H1 (cell line): ENCODE results near the gene PTBP3. TPM values are rescaled to one million over a fixed set of nuclear protein-coding genes. Genes with fewer than 3 reads are reported as not detected.

Source experiments
- CTCF ChIA-PET: fragments of 300-600 bp; sonication (Branson Sonifier 250); formaldehyde crosslinking; loops from one replicate; lab custom pipeline; 2021; ENCODE audit not compliant: partially characterized antibody; lab: Charles Lee
- POLR2A ChIA-PET: fragments of 300-600 bp; sonication (Branson Sonifier 250); formaldehyde crosslinking; loops from one replicate; lab custom pipeline; 2021; ENCODE audit warnings: inconsistent platforms; ENCODE audit not compliant: partially characterized antibody; lab: Charles Lee
- DNase-seq, 2 experiments: peaks; one replicate each; pipeline versions ENCODE4 v3.0.0 to v3.0.0-alpha.2; 2010 to 2022; ENCODE audit warnings: low spot score in 2 of 2, low read depth in 1 of 2, mixed read lengths in 1 of 2
- FAIRE-seq: peaks from 2 replicates; lab custom pipeline; 2011; peaks lifted over from hg19 to GRCh38; lab: Jason Lieb, UNC
- H2AFZ ChIP-seq: 2 replicates; pipeline ENCODE4 v1.8.1; 2012; ENCODE audit warnings: low read length, inconsistent platforms
- H2AK5ac ChIP-seq: 2 replicates; pipeline ENCODE4 v1.6.1; 2013; ENCODE audit warnings: low read depth, low read length
- H2BK120ac ChIP-seq: replicated peaks from 2 replicates; pipeline ENCODE3; 2013; ENCODE audit warnings: low read depth, low read length, inconsistent platforms
- H2BK12ac ChIP-seq: 2 replicates; pipeline ENCODE4 v1.6.1; 2013; ENCODE audit warnings: low read depth, low read length
- H2BK15ac ChIP-seq: 2 replicates; pipeline ENCODE4 v1.6.1; 2013; ENCODE audit warnings: low read length
- H2BK20ac ChIP-seq: 2 replicates; pipeline ENCODE4 v1.6.1; 2013; ENCODE audit warnings: low read length
- H2BK5ac ChIP-seq: 2 replicates; pipeline ENCODE4 v1.6.1; 2013; ENCODE audit warnings: low read depth, low read length
- H3K14ac ChIP-seq: 2 replicates; pipeline ENCODE4 v1.6.1; 2013; ENCODE audit warnings: inconsistent platforms; ENCODE audit not compliant: insufficient read length
- H3K18ac ChIP-seq: 2 replicates; pipeline ENCODE4 v1.6.1; 2013; ENCODE audit warnings: low read length; ENCODE audit errors: extremely low read depth
- H3K23ac ChIP-seq: 2 replicates; pipeline ENCODE4 v1.6.1; 2013; ENCODE audit warnings: inconsistent platforms; ENCODE audit not compliant: insufficient read length
- H3K23me2 ChIP-seq: 2 replicates; pipeline ENCODE4 v1.6.1; 2013; ENCODE audit warnings: low read depth, low read length
- H3K27ac ChIP-seq: 2 replicates; pipeline ENCODE4 v1.6.1; 2011; ENCODE audit warnings: low read depth, low read length, inconsistent platforms
- H3K27me3 ChIP-seq, 4 experiments: replicated peaks in 1 of 4; 1 replicate in 1 of 4; 2 replicates in 3 of 4; pipeline versions ENCODE4 v1.6.1 to v1.8.1; 2011 to 2013; ENCODE audit warnings: low read length in 3 of 4, mild to moderate bottlenecking in 3 of 4, inconsistent platforms in 2 of 4, mixed read lengths in 2 of 4, moderate library complexity in 1 of 4; ENCODE audit not compliant: control insufficient read depth in 3 of 4, insufficient read depth in 3 of 4; ENCODE audit errors: extremely low read depth in 1 of 4
- H3K36me3 ChIP-seq, 4 experiments: 2 replicates each; pipeline versions ENCODE4 v1.6.1 to v1.8.1; 2011 to 2013; ENCODE audit warnings: mild to moderate bottlenecking in 4 of 4, low read length in 3 of 4, moderate library complexity in 2 of 4, control low read depth in 1 of 4, inconsistent platforms in 1 of 4; ENCODE audit not compliant: insufficient read depth in 4 of 4, control insufficient read depth in 2 of 4
- H3K4ac ChIP-seq: replicated peaks from 2 replicates; pipeline ENCODE3; 2013; ENCODE audit warnings: low read length, low read depth, mixed read lengths, inconsistent platforms; ENCODE audit not compliant: insufficient read length
- H3K4me1 ChIP-seq, 4 experiments: replicated peaks in 1 of 4; 1 replicate in 1 of 4; 2 replicates in 3 of 4; pipeline versions ENCODE4 v1.6.1 to v1.8.1; 2011 to 2013; ENCODE audit warnings: low read length in 3 of 4, inconsistent platforms in 2 of 4, mixed read lengths in 1 of 4; ENCODE audit not compliant: insufficient read depth in 4 of 4, control insufficient read depth in 3 of 4
- H3K4me2 ChIP-seq, 2 experiments: 2 replicates each; pipeline versions ENCODE4 v1.6.1 to v1.8.1; 2011 to 2013; ENCODE audit warnings: low read depth in 2 of 2, low read length in 2 of 2, control low read depth in 1 of 2, inconsistent platforms in 1 of 2, mild to moderate bottlenecking in 1 of 2; ENCODE audit not compliant: insufficient read depth in 1 of 2
- H3K4me3 ChIP-seq, 4 experiments: fragments of 200-600, 300-600 bp in 1 of 4; sonication (generic), shearing (Covaris generic), sonication (Bioruptor Twin) in 1 of 4; 2 replicates each; pipeline versions ENCODE4 v1.5.1 to v1.8.1; 2011 to 2016; ENCODE audit warnings: low read length in 4 of 4, low read depth in 3 of 4, control low read depth in 2 of 4, inconsistent platforms in 2 of 4, mild to moderate bottlenecking in 2 of 4, mixed read lengths in 1 of 4, moderate library complexity in 1 of 4; ENCODE audit not compliant: insufficient read depth in 2 of 4; ENCODE audit errors: extremely low read depth in 1 of 4
- H3K56ac ChIP-seq: replicated peaks from 2 replicates; pipeline ENCODE3; 2013; ENCODE audit warnings: low read depth, mild to moderate bottlenecking, mixed read lengths, low read length, inconsistent platforms; ENCODE audit not compliant: insufficient read length
- H3K79me1 ChIP-seq: 2 replicates; pipeline ENCODE4 v1.6.1; 2013; ENCODE audit warnings: low read depth, low read length, control low read depth
- H3K79me2 ChIP-seq, 2 experiments: 2 replicates each; pipeline versions ENCODE4 v1.6.1 to v1.8.1; 2012 to 2013; ENCODE audit warnings: low read length in 2 of 2, mild to moderate bottlenecking in 2 of 2, inconsistent platforms in 1 of 2; ENCODE audit not compliant: insufficient read depth in 2 of 2, control insufficient read depth in 1 of 2
- H3K9ac ChIP-seq, 4 experiments: replicated peaks in 1 of 4; 1 replicate in 1 of 4; 2 replicates in 3 of 4; pipeline versions ENCODE4 v1.6.1 to v1.8.1; 2011 to 2013; ENCODE audit warnings: low read depth in 3 of 4, low read length in 3 of 4, control low read depth in 2 of 4, mild to moderate bottlenecking in 2 of 4, moderate library complexity in 2 of 4, inconsistent platforms in 1 of 4; ENCODE audit errors: extremely low read depth in 1 of 4
- H3K9me3 ChIP-seq, 2 experiments: 2 replicates each; pipeline versions ENCODE4 v1.6.1 to v1.8.1; 2012 to 2013; ENCODE audit warnings: mild to moderate bottlenecking in 2 of 2, moderate library complexity in 2 of 2, control low read depth in 1 of 2, inconsistent platforms in 1 of 2, low read depth in 1 of 2, low read length in 1 of 2, mixed read lengths in 1 of 2; ENCODE audit not compliant: insufficient read depth in 2 of 2
- H4K20me1 ChIP-seq, 2 experiments: replicated peaks in 1 of 2; 2 replicates each; pipeline versions ENCODE3 to v1.8.1; 2011 to 2013; ENCODE audit warnings: inconsistent platforms in 2 of 2, low read length in 2 of 2, mild to moderate bottlenecking in 1 of 2; ENCODE audit not compliant: insufficient read depth in 2 of 2, control insufficient read depth in 1 of 2
- H4K5ac ChIP-seq: 2 replicates; pipeline ENCODE4 v1.6.1; 2013; ENCODE audit warnings: low read length, low read depth, mixed read lengths, inconsistent platforms; ENCODE audit not compliant: insufficient read length
- H4K8ac ChIP-seq: 2 replicates; pipeline ENCODE4 v1.8.0; 2013; ENCODE audit warnings: mild to moderate bottlenecking, moderate library complexity, low read length, inconsistent platforms; ENCODE audit not compliant: insufficient read depth; ENCODE audit errors: extremely low read depth
- H4K91ac ChIP-seq: replicated peaks from 2 replicates; pipeline ENCODE3; 2013; ENCODE audit warnings: low read length, mixed read lengths, inconsistent platforms; ENCODE audit not compliant: insufficient read length
- CBX8 ChIP-seq: fragments of 300-800, 300-1000 bp; sonication (generic); IDR thresholded peaks from 2 replicates; pipeline ENCODE4 v1.7.1; 2016; ENCODE audit warnings: low read depth, low read length, borderline replicate concordance
- EP300 ChIP-seq, 2 experiments: IDR thresholded peaks; 1 replicate in 1 of 2; 2 replicates in 1 of 2; pipeline ENCODE4 v1.6.1; 2011 to 2012; ENCODE audit warnings: low read depth in 2 of 2, low read length in 2 of 2, mild to moderate bottlenecking in 2 of 2, borderline replicate concordance in 1 of 2, inconsistent platforms in 1 of 2, moderate library complexity in 1 of 2
- GTF2F1 ChIP-seq: IDR thresholded peaks from 2 replicates; pipeline ENCODE4 v1.6.1; 2012; ENCODE audit warnings: low read depth, low read length, improper control_type of control experiment, borderline replicate concordance
- HDAC2 ChIP-seq, 2 experiments: fragments of 300-600 bp in 1 of 2; sonication (generic) in 1 of 2; IDR thresholded peaks; 2 replicates each; pipeline ENCODE4 v1.6.1; 2011 to 2012; ENCODE audit warnings: low read depth in 2 of 2, low read length in 2 of 2, mild to moderate bottlenecking in 2 of 2, moderate library complexity in 2 of 2, borderline replicate concordance in 1 of 2, inconsistent platforms in 1 of 2
- KDM1A ChIP-seq: fragments of 200-600, 300-600 bp; sonication (generic); IDR thresholded peaks from 2 replicates; pipeline ENCODE4 v1.7.1; 2016; ENCODE audit warnings: mild to moderate bottlenecking, low read length, borderline replicate concordance
- MAFK ChIP-seq: IDR thresholded peaks from 2 replicates; pipeline ENCODE4 v1.6.1; 2012; ENCODE audit warnings: low read depth, mild to moderate bottlenecking, improper control_type of control experiment, low read length
- RXRA ChIP-seq: IDR thresholded peaks from 2 replicates; pipeline ENCODE4 v1.6.1; 2011; ENCODE audit warnings: low read depth, mild to moderate bottlenecking, low read length, moderate library complexity; ENCODE audit not compliant: insufficient read depth
- SP2 ChIP-seq: IDR thresholded peaks from 2 replicates; pipeline ENCODE4 v1.6.1; 2012; ENCODE audit warnings: mild to moderate bottlenecking, low read length, inconsistent platforms
- WGBS, 2 experiments: shearing (Covaris generic) in 1 of 2; methylation state at CpG; one replicate each; pipeline versions ENCODE4 v1.1.6 to v1.1.7; 2013 to 2015; ENCODE audit warnings: low lambda C conversion rate in 2 of 2, mixed read lengths in 2 of 2, inconsistent platforms in 1 of 2, low coverage in 1 of 2, missing lambda C conversion rate in 1 of 2; ENCODE audit not compliant: insufficient replicate concordance in 2 of 2, insufficient coverage in 1 of 2, insufficient read length in 1 of 2; ENCODE audit errors: extremely low coverage in 1 of 2, missing lambda C conversion rate in 1 of 2; 5-methylcytosine and 5-hydroxymethylcytosine counted together
- polyA plus RNA-seq, 7 experiments: library from polyadenylated mRNA; depleted of rRNA in 3 of 7; stranded (reverse) in 5 of 7; unstranded in 2 of 7; fragments of >200 nt in 5 of 7; fragments of 200-250 nt in 2 of 7; gene quantifications; 1 replicate in 5 of 7; 2 replicates in 1 of 7; 4 replicates in 1 of 7; pipeline versions ENCODE4 v1.2.1 to v1.2.3, GENCODE V29; 2011 to 2013; ENCODE audit warnings: missing spikeins in 2 of 7, mixed read lengths in 2 of 7
- total RNA-seq: library from RNA; stranded (reverse); fragmentation: NEBNext Ultra II Directional; extraction: Animal tissue kit (Norgen Biotek cat#: 25700); gene quantifications from 2 replicates; pipeline ENCODE4 v1.2.1, GENCODE V29; 2021
- TF ChIP-seq, protein P1 (sequence below): IDR thresholded peaks from 2 replicates; pipeline ENCODE4 v1.6.1; 2012; ENCODE audit warnings: low read length, inconsistent platforms
- TF ChIP-seq, protein P2 (sequence below): IDR thresholded peaks from 2 replicates; pipeline ENCODE4 v1.6.1; 2011; ENCODE audit warnings: low read length, improper control_type of control experiment

Gene PTBP3
- total and polyA plus RNA-seq, 2 of the 8 experiments (the other 6 are each of a cell fraction or from before 2014, with no cell fraction given) = 51.0 to 124 TPM

DNA sequence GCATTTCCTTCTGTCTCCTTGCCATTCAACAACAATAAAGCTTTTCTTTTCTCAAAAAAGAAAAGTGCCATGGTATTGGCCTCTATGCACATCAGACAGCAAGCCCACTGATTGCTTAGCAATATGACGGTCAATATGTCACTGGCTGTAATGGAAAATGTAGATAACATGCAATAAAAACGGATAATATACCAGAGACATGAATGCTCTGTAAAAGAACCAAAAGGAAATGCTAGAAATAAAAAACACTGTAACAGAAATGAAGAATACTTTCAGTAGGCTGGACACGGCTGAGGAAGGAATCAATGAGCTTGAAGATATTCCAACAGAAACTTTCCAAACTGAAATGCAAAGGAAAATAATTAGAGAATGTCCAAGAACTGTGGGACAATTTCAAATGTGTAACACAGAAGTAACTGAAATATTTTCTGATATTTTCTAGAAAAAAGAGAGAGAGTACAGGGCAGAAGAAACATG lies 10.0 kb downstream of the PTBP3 start:
- POLR2A ChIA-PET = interaction anchor here (0.7 to 1.7 kb wide), 3 partner anchors 10 to 15 kb away, joined by 3 to 4 read pairs (median 3); partner anchors contain the start of gene PTBP3
- Histone ChIP-seq H3K9me3 (0 out of 4 replicates have a peak, but pooled peaks cover 0 to 2% of the 10 kb centered on the region in 2 experiments), H2BK5ac (no peak overlapping the region), H2BK15ac (no peak overlapping the region), H2AFZ (no peak overlapping the region), H3K79me1 (peaks cover 4% of the 10 kb centered on the region), H3K4me3 (no peak overlapping the region), H3K56ac (no peak overlapping the region), H3K4ac (no peak overlapping the region), H3K36me3 (no peaks in the 10 kb centered on the region), H3K18ac (no peak overlapping the region), H4K5ac (no peak overlapping the region), H4K91ac (no peak overlapping the region), H3K79me2 (peaks cover 26 to 96% of the 10 kb centered on the region in 2 experiments), H4K20me1 (peaks cover 5 to 14% of the 10 kb centered on the region in 2 experiments), H3K23ac (no peak overlapping the region), H3K4me1 (peaks cover 0 to 6% (median 0%) of the 10 kb centered on the region in 4 experiments; a peak in 2 of 7 replicates), H3K4me2 (no peak overlapping the region), H2BK12ac (no peak overlapping the region), H3K14ac (no peak overlapping the region), H3K27me3 (no peaks in the 10 kb centered on the region), H2BK120ac (no peak overlapping the region), H2BK20ac (no peak overlapping the region), H3K9ac (no peak overlapping the region), H2AK5ac (no peak overlapping the region), H3K23me2 (no peaks in the 10 kb centered on the region), H3K27ac (no peak overlapping the region), H4K8ac (no peak overlapping the region)
- CTCF ChIA-PET = no interaction called here
- no peak for DNase-seq
- no peak for FAIRE-seq
- 91% methylated on average over 3 of the region's 3 CpGs; no CpG with 5 or more reads in 1 of the 2 experiments for WGBS, 2 experiments
- TF ChIP-seq, protein P1, sequence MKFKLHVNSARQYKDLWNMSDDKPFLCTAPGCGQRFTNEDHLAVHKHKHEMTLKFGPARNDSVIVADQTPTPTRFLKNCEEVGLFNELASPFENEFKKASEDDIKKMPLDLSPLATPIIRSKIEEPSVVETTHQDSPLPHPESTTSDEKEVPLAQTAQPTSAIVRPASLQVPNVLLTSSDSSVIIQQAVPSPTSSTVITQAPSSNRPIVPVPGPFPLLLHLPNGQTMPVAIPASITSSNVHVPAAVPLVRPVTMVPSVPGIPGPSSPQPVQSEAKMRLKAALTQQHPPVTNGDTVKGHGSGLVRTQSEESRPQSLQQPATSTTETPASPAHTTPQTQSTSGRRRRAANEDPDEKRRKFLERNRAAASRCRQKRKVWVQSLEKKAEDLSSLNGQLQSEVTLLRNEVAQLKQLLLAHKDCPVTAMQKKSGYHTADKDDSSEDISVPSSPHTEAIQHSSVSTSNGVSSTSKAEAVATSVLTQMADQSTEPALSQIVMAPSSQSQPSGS = no peak
- TF ChIP-seq MAFK (no peak), RXRA (no peak), CBX8 (no peak), SP2 (no peak), GTF2F1 (no peak), EP300 (IDR thresholded peaks at IDR 0.05; ENCODE audit: borderline replicate concordance in 1 of 2, low read depth in 2 of 2, low read length in 2 of 2) (no peak), HDAC2 (IDR thresholded peaks at IDR 0.05; ENCODE audit: borderline replicate concordance in 1 of 2, low read depth in 2 of 2, low read length in 2 of 2) (no peak), KDM1A (no peak)
- TF ChIP-seq, protein P2, sequence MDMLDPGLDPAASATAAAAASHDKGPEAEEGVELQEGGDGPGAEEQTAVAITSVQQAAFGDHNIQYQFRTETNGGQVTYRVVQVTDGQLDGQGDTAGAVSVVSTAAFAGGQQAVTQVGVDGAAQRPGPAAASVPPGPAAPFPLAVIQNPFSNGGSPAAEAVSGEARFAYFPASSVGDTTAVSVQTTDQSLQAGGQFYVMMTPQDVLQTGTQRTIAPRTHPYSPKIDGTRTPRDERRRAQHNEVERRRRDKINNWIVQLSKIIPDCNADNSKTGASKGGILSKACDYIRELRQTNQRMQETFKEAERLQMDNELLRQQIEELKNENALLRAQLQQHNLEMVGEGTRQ = no peak
